Measurements from ENCODE around the gene TMEM147.

TMEM147 gene

DNA sequence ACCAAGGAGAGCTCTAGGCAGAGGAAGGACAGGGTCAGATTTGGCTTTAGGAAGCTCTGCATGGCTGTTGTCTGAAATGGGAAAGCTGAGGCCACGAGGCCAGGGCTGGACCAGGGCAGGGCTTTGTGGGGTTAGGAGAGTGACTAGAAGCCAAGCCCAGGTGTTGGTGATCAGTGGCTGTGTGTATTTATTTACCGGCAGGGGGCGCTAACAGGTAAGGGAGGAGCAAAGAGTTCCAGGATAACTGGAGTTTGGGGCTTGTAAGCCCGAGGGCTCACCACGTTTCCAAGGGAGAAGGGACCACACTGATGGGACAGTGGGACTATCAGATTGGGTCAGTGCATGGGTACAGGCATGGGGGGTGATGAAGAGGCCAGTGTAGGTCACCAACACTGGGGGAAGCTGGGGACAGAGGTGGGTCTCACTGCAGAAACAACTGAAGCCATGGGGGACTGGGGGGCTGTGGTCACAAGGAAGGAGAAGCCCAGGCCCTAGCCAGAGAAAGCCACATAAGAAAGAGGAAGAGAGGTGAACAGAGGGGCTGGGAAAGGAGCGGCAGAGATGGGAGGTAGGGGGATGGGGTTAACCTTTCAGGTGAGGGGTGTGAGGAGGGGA, 3.9 kb downstream of the TMEM147 start:
- peak; percentile 47 for DNase-seq

GRCh38 chr19:35549879-35550523, 4.6 kb downstream of the TMEM147 start:
- DNase-seq = no peak

DNA sequence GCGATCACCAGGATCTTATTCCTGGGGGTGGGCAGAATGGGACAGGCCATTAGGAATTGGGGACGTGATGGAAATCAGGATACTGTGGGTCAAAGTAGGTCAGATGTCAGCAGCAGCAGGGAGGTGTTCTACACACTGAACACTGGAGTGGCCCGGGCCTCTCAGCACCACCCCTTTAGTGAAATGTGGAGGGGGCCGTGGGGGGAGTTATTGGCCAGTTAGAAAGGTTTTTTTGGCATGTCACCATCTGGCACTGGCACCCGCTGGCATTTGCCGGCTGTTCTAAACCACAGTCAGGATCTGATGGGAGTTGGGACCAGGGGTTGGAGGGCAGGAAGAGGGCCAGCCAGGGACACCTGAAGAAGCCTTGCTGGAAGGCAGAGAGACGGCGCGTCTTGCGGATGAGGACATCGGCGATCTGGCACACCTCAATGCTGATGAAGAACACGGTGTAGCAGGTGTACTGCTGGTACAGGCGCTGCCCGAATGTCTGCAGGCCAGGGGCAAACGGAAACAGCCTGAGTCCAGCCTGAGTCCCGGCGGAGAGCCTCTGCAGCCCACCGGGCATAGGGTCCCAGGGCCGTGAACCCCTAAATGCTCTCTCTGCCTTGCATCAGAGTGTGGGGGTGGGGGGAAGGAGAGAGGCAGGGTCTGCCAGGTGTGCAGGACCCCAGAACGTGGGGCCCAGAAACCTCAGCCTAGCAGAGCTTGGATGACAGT, 5.8 kb downstream of the TMEM147 start:
- DNase-seq = no peak

- DNase-seq = no peak
Measured at GRCh38 chr19:35552534-35553384, 7.3 kb downstream of the TMEM147 start.

DNA sequence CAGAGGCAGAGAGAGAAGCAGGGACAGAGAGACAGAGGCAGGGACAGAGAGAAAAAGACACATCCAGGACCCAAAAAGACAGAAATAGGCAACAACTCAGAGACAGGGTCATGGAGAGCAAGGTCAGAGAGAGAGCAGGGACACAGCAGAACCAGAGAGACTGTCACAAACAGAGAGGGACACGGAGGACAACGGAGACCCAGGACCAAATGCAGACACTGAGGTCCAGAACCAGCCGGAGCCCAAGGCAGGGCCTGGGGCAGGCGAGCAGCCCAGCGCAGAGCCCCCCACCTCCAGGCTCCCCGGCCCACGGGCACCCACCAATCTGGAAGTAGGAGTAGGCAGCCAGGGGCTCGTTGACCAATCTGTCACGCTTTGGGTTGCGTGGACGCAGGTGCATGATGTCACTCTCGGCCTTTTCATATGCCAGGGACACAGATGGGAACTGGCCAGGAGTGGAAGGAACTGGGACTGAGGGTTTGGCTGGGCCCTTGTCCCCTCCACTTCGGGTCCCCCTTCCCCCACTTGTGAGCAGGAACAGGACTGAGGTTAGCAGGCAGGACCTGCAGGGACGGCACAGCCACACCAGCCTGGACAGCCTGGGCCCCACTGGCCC, 8.1 kb downstream of the TMEM147 start:
- no peak for DNase-seq

- no peak for DNase-seq
Measured at GRCh38 chr19:35554076-35554475, 8.7 kb downstream of the TMEM147 start.

GRCh38 chr19:35555301-35556005, 10.0 kb downstream of the TMEM147 start:
- no peak for DNase-seq

DNA sequence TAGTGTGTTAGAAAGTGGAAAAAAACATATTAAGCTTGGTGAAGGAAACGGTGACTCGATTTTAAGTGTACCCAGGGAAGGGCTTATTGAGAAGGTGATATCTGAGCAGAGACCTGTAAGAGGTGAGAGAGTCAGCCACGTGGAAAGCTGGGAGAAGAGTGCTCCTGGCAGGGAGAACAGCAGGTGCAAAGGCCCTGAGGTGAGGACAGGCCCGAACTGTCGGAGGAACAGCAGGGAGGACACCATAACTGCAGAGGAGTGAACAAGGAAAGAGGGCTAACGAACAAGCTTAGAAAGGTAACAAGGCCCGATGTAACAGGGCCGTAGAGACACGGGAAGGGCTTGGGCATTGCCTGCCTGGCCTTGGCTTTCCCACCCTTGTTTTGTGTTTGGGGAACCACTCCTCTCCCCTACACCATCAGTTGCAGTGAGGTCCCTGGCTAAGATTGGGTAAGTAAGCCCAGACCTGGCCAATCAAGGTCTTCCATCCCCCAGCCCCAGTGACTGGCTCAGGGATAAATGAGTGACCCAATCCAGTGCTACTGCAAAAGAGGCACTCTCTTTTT, 10.7 kb downstream of the TMEM147 start:
- no peak for DNase-seq

- DNase-seq = no peak
Measured at GRCh38 chr19:35556846-35557538, 11.6 kb downstream of the TMEM147 start.

DNA sequence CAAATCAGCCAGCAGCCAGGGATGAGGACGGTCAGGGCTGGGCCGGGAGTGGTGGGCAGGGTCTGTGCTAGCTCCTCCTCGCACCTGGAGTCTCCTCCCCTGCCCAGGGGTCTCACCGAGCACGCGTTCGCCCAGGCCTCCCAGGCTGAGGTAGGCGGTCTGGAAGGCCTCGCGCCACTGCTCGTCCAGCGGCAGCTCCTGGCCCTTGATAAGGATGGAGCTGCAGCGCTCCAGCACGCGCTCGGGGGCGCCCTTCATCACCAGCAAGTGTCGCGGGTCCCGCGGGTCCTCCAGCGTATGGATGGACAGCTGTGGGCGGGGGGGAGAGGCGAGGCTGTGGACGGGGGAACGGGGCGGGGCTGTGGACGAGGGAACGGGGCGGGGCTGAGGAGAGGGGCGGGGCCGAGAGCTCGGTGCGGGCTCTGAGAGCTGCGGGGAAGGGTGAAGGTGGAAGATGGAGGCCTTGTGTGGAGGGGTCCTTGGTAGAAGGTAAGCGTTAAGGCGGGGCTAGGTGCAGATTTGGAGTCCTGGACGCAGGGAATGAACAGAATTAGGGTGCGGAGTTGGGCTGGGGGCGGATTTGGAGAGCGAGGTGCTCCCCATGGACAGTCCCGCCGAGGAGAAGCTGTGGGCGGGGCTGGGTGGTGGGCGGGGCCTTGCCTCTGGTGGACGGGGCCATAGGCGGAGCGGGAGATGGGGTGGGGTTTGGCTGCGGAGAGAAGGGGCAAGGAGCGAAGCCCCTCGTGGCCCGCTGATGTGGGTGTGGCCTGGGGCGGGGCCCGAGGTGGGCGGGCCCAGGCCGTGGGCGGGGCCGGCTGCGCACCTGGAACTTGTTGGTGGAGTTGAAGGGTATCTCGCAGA, 12.3 kb downstream of the TMEM147 start:
- DNase-seq = peak; percentile 40

GRCh38 chr19:35558400-35559280, 13.2 kb downstream of the TMEM147 start:
- no peak for DNase-seq

- DNase-seq = no peak
Measured at GRCh38 chr19:35559281-35559659, 13.8 kb downstream of the TMEM147 start.

DNA sequence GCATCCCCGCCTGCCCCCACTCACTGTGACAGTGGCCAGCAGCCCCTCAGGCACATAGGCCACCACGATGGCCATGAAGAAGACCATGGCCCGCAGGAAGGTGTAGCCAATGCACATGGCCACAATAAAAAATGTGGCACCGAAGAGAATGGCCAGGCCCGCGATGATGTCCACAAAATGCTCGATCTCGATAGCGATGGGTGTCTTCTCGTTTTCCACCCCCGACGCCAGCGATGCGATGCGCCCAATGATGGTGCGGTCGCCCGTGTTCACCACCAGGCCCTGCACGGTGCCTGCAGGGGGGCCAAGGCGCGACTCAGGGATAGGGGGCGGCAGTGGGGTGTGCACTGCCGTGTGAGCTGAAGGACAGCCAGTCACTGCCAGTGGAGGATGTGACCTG, 14.4 kb downstream of the TMEM147 start:
- DNase-seq = no peak

DNA sequence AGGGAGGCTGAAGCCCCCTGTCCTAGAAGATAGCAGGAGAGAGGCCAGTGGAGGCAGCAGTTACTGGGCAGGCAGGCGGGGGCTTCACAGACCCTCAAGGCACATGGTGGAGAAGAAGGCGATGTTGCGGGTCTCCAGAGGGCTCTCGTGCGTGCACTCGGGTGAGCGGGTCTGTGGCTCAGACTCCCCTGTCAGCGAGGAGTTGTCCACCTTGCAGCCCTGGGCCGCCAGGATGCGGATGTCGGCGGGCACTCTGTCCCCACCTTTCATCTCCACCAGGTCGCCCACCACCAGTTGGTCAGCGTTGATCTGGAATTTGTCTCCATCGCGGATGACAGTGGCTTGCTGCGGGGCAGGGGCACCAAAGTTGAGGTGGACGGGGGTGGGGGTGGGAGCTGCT, 14.8 kb downstream of the TMEM147 start:
- no peak for DNase-seq

DNA sequence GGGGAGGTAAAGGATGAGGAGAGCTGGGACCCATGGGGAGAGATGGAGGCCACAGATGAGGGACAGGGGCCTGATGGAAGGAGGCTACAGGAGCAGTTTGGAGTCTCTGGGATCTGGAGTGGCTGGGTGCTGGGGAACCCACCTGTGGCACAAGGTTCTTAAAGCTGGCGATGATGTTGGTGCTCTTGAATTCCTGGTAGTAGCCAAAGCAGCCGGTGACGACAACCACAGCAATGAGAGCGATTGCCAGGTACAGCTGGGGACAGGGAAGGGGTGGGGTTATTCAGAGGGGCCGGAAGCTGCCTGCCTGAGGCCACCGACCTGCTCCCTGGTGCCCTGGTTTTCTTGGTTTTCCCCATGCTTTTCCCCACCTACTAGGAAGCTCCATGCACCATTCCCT, 15.3 kb downstream of the TMEM147 start:
- no peak for DNase-seq

GRCh38 chr19:35561436-35561835, 16.0 kb downstream of the TMEM147 start:
- DNase-seq = no peak

DNA sequence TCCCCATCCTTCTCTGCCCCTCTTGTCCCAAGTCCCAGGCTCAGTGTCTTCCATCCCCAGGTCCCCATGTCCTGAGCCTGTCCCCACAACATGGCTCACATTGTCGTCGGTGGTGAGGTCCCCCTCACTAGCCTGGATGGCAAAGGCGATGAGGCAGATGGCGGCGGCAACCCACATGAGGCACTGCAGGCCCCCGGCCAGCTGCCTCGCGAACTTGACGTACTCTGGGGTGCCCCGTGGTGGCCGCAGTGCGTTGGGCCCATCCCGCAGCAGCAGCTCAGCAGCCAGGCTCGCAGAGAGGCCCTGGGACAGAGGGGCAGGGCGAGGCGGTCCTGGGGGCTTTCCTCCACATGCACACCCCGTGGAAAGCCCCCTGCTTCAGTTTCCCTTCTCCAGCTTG, 16.9 kb downstream of the TMEM147 start:
- DNase-seq = no peak

GRCh38 chr19:35562776-35563175, 17.4 kb downstream of the TMEM147 start:
- DNase-seq = no peak

GRCh38 chr19:35563207-35563829, 17.9 kb downstream of the TMEM147 start, which contains the start of gene ATP4A:
ATP4A (minus strand) TSS chr19:35563658; CDS start chr19:35563629, 29 bp downstream.
- no peak for DNase-seq
